SK-N-SH (cell line): ENCODE results near the gene UBE2E2. TPM values are rescaled to one million over a fixed set of nuclear protein-coding genes. Genes with fewer than 3 reads are reported as not detected.

ENCODE experiments used
- ELF1 ChIP-seq: IDR thresholded peaks from 2 replicates; pipeline ENCODE4 v1.4.0; 2012
- EZH2phosphoT487 ChIP-seq: fragments of 200-600 bp; sonication (generic); IDR thresholded peaks from 2 replicates; pipeline ENCODE4 v1.6.1; 2017; ENCODE audit warnings: low read depth, mixed run types, mild to moderate bottlenecking, antibody characterized with exemption, moderate library complexity, borderline replicate concordance
- FOSL2 ChIP-seq: IDR thresholded peaks from 2 replicates; pipeline ENCODE4 v1.4.0; 2012; ENCODE audit warnings: low read depth, mild to moderate bottlenecking, moderate library complexity, borderline replicate concordance
- MXI1 ChIP-seq: IDR thresholded peaks from 2 replicates; pipeline ENCODE4 v1.6.1; 2012; ENCODE audit warnings: mild to moderate bottlenecking, low read depth, low read length, improper control_type of control experiment
- NFIC ChIP-seq: IDR thresholded peaks from 2 replicates; pipeline ENCODE4 v1.4.0; 2012; ENCODE audit warnings: borderline replicate concordance
- NRF1 ChIP-seq: IDR thresholded peaks from 2 replicates; pipeline ENCODE4 v1.6.1; 2012; ENCODE audit warnings: low read depth, mild to moderate bottlenecking, low read length
- RAD21 ChIP-seq: IDR thresholded peaks from 2 replicates; pipeline ENCODE4 v1.6.1; 2012; ENCODE audit warnings: mild to moderate bottlenecking, low read length
- REST ChIP-seq: IDR thresholded peaks from 2 replicates; pipeline ENCODE4 v1.6.1; 2012; ENCODE audit warnings: mild to moderate bottlenecking, low read depth, low read length, moderate library complexity
- RXRA ChIP-seq: IDR thresholded peaks from 2 replicates; pipeline ENCODE4 v1.4.0; 2012; ENCODE audit warnings: low read depth, mild to moderate bottlenecking, borderline replicate concordance
- SIN3A ChIP-seq: IDR thresholded peaks from 2 replicates; pipeline ENCODE4 v1.6.1; 2012; ENCODE audit warnings: low read depth, mild to moderate bottlenecking, low read length, moderate library complexity, borderline replicate concordance
- SMC3 ChIP-seq: IDR thresholded peaks from 2 replicates; pipeline ENCODE4 v1.6.1; 2012; ENCODE audit warnings: low read depth, low read length, improper control_type of control experiment
- TEAD4 ChIP-seq: IDR thresholded peaks from 2 replicates; pipeline ENCODE4 v1.4.0; 2012; ENCODE audit warnings: mild to moderate bottlenecking, borderline replicate concordance; ENCODE audit not compliant: insufficient read depth
- YY1 ChIP-seq: IDR thresholded peaks from 2 replicates; pipeline ENCODE4 v1.4.0; 2012; ENCODE audit warnings: low read depth, mild to moderate bottlenecking
- polyA plus RNA-seq, 3 experiments: library from polyadenylated mRNA; depleted of rRNA; stranded (reverse); fragments of >200 nt; gene quantifications; 2 replicates each; pipeline ENCODE4 v1.2.3, GENCODE V29; 2012
- TF ChIP-seq, protein P1 (sequence below): fragments of 150-350 bp; IDR thresholded peaks from 2 replicates; pipeline ENCODE4 v1.6.1; 2016; ENCODE audit warnings: mild to moderate bottlenecking, low read depth, low read length
- TF ChIP-seq, protein P2 (sequence below): IDR thresholded peaks from 2 replicates; pipeline ENCODE4; 2012
- TF ChIP-seq, protein P3 (sequence below): IDR thresholded peaks from 2 replicates; pipeline ENCODE4 v1.4.0; 2012; ENCODE audit warnings: low read depth

Gene UBE2E2
- polyA plus RNA-seq, 1 of the 3 experiments (the other 2 are of a cell fraction) = 46.4 TPM

- TF ChIP-seq REST (no peak), FOSL2 (no peak), TEAD4 (no peak), YY1 (no peak), MXI1 (peak; percentile 50), ELF1 (no peak), EZH2phosphoT487 (no peak), NFIC (no peak), RAD21 (peak; percentile 37; the same call in 1 of the 2 replicates), RXRA (no peak), NRF1 (no peak), SIN3A (no peak), SMC3 (no peak)
- TF ChIP-seq, protein P1, sequence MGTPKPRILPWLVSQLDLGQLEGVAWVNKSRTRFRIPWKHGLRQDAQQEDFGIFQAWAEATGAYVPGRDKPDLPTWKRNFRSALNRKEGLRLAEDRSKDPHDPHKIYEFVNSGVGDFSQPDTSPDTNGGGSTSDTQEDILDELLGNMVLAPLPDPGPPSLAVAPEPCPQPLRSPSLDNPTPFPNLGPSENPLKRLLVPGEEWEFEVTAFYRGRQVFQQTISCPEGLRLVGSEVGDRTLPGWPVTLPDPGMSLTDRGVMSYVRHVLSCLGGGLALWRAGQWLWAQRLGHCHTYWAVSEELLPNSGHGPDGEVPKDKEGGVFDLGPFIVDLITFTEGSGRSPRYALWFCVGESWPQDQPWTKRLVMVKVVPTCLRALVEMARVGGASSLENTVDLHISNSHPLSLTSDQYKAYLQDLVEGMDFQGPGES = no peak
- TF ChIP-seq, protein P2, sequence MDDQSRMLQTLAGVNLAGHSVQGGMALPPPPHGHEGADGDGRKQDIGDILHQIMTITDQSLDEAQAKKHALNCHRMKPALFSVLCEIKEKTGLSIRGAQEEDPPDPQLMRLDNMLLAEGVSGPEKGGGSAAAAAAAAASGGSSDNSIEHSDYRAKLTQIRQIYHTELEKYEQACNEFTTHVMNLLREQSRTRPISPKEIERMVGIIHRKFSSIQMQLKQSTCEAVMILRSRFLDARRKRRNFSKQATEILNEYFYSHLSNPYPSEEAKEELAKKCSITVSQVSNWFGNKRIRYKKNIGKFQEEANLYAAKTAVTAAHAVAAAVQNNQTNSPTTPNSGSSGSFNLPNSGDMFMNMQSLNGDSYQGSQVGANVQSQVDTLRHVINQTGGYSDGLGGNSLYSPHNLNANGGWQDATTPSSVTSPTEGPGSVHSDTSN = 0 out of 2 replicates have a peak, but pooled peaks have one; percentile 11
- TF ChIP-seq, protein P3, sequence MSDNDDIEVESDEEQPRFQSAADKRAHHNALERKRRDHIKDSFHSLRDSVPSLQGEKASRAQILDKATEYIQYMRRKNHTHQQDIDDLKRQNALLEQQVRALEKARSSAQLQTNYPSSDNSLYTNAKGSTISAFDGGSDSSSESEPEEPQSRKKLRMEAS = no peak
Observed at GRCh38 chr3:23590424-23591273, 387.5 kb downstream of the UBE2E2 start (continued).
